ENCODE measurements around the gene PNMT.

PNMT gene

GRCh38 chr17:39701784-39702422, 33.6 kb downstream of the PNMT start:
- ChIA-PET POLR2A (interaction anchor here (0.9 to 4.5 kb wide), 2 partner anchors 9 to 12 kb away, joined by 3 to 84 read pairs; partner anchors contain the start of gene PGAP3), CTCF (interaction anchor here (1.2 kb wide), 1 partner anchor 29 kb away, joined by 3 read pairs; the partner anchor contains the start of gene MIEN1)
- TF ChIP-seq FOXM1 (IDR thresholded peaks at IDR 0.05; ENCODE audit: borderline replicate concordance) (no peak), NFRKB (IDR thresholded peaks at IDR 0.05) (no peak)
- no peak for DNase-seq (ENCODE audit: extremely low spot score)

- POLR2A ChIA-PET: interaction anchor here (0.8 to 1.2 kb wide), 2 partner anchors 26 to 194 kb away, joined by 3 to 4 read pairs; no protein-coding TSS in a partner anchor
- CTCF ChIA-PET: interaction anchor here (1.1 kb wide), 1 partner anchor 49 kb away, joined by 4 read pairs; no protein-coding TSS in a partner anchor
- TF ChIP-seq CTBP1 (IDR thresholded peaks at IDR 0.05; ENCODE audit: borderline replicate concordance): no peak
- TF ChIP-seq ELF4 (IDR thresholded peaks at IDR 0.05): no peak
- TF ChIP-seq ZNF384 (IDR thresholded peaks at IDR 0.05): no peak
- no peak for TF ChIP-seq NFRKB (IDR thresholded peaks at IDR 0.05)
- no peak for TF ChIP-seq PKNOX1 (IDR thresholded peaks at IDR 0.05)
- no peak for TF ChIP-seq SP1 (IDR thresholded peaks at IDR 0.05)
- TF ChIP-seq SUZ12 (IDR thresholded peaks at IDR 0.05): no peak
- DNase-seq (ENCODE audit: extremely low spot score): no peak
Observed at GRCh38 chr17:39702901-39703893, 34.9 kb downstream of the PNMT start.

- CTCF ChIA-PET: interaction anchor here (1.1 kb wide), 1 partner anchor 50 kb away, joined by 4 read pairs; no protein-coding TSS in a partner anchor
- no peak for DNase-seq (ENCODE audit: extremely low spot score)
- POLR2A ChIA-PET: interaction anchor here (0.8 to 1.2 kb wide), 2 partner anchors 26 to 195 kb away, joined by 3 to 4 read pairs; no protein-coding TSS in a partner anchor
- TF ChIP-seq SP1 (IDR thresholded peaks at IDR 0.05) (no peak), CTBP1 (IDR thresholded peaks at IDR 0.05; ENCODE audit: borderline replicate concordance) (no peak)
Observed at GRCh38 chr17:39703913-39704312, 35.7 kb downstream of the PNMT start.

GRCh38 chr17:39704821-39705551, 36.7 kb downstream of the PNMT start:
- no peak for DNase-seq (ENCODE audit: extremely low spot score)
- ChIA-PET CTCF (interaction anchor here (0.5 kb wide), 1 partner anchor 146 kb away, joined by 3 read pairs; no protein-coding TSS in a partner anchor), POLR2A (interaction anchor here (1.2 to 1.5 kb wide), 2 partner anchors 17 to 24 kb away, joined by 4 to 5 read pairs; partner anchors contain the start of gene PGAP3)
- TF ChIP-seq PKNOX1 (IDR thresholded peaks at IDR 0.05) (no peak), FOXM1 (IDR thresholded peaks at IDR 0.05; ENCODE audit: borderline replicate concordance) (no peak), ZNF384 (IDR thresholded peaks at IDR 0.05) (no peak), LEF1 (IDR thresholded peaks at IDR 0.05; ENCODE audit: borderline replicate concordance) (no peak), TARDBP (IDR thresholded peaks at IDR 0.05) (no peak), ARNT (IDR thresholded peaks at IDR 0.05) (no peak), CTBP1 (IDR thresholded peaks at IDR 0.05; ENCODE audit: borderline replicate concordance) (no peak), NFRKB (IDR thresholded peaks at IDR 0.05) (no peak)

GRCh38 chr17:39705786-39706348, 37.6 kb downstream of the PNMT start:
- DNase-seq (ENCODE audit: extremely low spot score): no peak
- ChIA-PET POLR2A (interaction anchor here (1.2 to 1.5 kb wide), 2 partner anchors 18 to 24 kb away, joined by 4 to 5 read pairs; partner anchors contain the start of gene PGAP3), CTCF (interaction anchor here (0.5 to 1.4 kb wide), 2 partner anchors 84 to 146 kb away, joined by 3 to 4 read pairs; no protein-coding TSS in a partner anchor)
- TF ChIP-seq L3MBTL2 (conservative IDR thresholded peaks at IDR 0.05) (no peak), ARNT (IDR thresholded peaks at IDR 0.05) (no peak), LEF1 (IDR thresholded peaks at IDR 0.05; ENCODE audit: borderline replicate concordance) (no peak)

GRCh38 chr17:39706383-39706782, 38.1 kb downstream of the PNMT start:
- CTCF ChIA-PET: interaction anchor here (1.4 kb wide), 1 partner anchor 85 kb away, joined by 4 read pairs; no protein-coding TSS in a partner anchor
- DNase-seq (ENCODE audit: extremely low spot score): no peak
- POLR2A ChIA-PET: no interaction called here
- no peak for TF ChIP-seq L3MBTL2 (conservative IDR thresholded peaks at IDR 0.05)
- TF ChIP-seq LEF1 (IDR thresholded peaks at IDR 0.05; ENCODE audit: borderline replicate concordance): no peak
- TF ChIP-seq SP1 (IDR thresholded peaks at IDR 0.05): no peak
- no peak for TF ChIP-seq FOXK2 (IDR thresholded peaks at IDR 0.05)
- no peak for TF ChIP-seq TARDBP (IDR thresholded peaks at IDR 0.05)
- TF ChIP-seq ARNT (IDR thresholded peaks at IDR 0.05): no peak
- no peak for TF ChIP-seq ELF4 (IDR thresholded peaks at IDR 0.05)

- ChIA-PET CTCF (interaction anchor here (1.4 kb wide), 1 partner anchor 85 kb away, joined by 4 read pairs; no protein-coding TSS in a partner anchor), POLR2A (no interaction called here)
Observed at GRCh38 chr17:39706921-39707337, 38.7 kb downstream of the PNMT start.

More at GRCh38 chr17:39706921-39707337, 38.7 kb downstream of the PNMT start:
- no peak for DNase-seq (ENCODE audit: extremely low spot score)
- no peak for TF ChIP-seq CTBP1 (IDR thresholded peaks at IDR 0.05; ENCODE audit: borderline replicate concordance)
- no peak for TF ChIP-seq FOXA1 (IDR thresholded peaks at IDR 0.05)
- TF ChIP-seq TARDBP (IDR thresholded peaks at IDR 0.05): no peak
- no peak for TF ChIP-seq FOXK2 (IDR thresholded peaks at IDR 0.05)
- no peak for TF ChIP-seq SP1 (IDR thresholded peaks at IDR 0.05)
- TF ChIP-seq ZNF384 (IDR thresholded peaks at IDR 0.05): no peak
- no peak for TF ChIP-seq L3MBTL2 (conservative IDR thresholded peaks at IDR 0.05)
- TF ChIP-seq ELF4 (IDR thresholded peaks at IDR 0.05): no peak
- TF ChIP-seq SUZ12 (IDR thresholded peaks at IDR 0.05): no peak
- no peak for TF ChIP-seq PKNOX1 (IDR thresholded peaks at IDR 0.05)
- TF ChIP-seq BHLHE40 (IDR thresholded peaks at IDR 0.05; ENCODE audit: borderline replicate concordance): no peak
- no peak for TF ChIP-seq HDGF (IDR thresholded peaks at IDR 0.05; ENCODE audit: borderline replicate concordance)
- no peak for TF ChIP-seq LEF1 (IDR thresholded peaks at IDR 0.05; ENCODE audit: borderline replicate concordance)
- TF ChIP-seq ARNT (IDR thresholded peaks at IDR 0.05): no peak
- no peak for TF ChIP-seq FOXM1 (IDR thresholded peaks at IDR 0.05; ENCODE audit: borderline replicate concordance)
- no peak for TF ChIP-seq NFRKB (IDR thresholded peaks at IDR 0.05)
